ENCODE results near the gene ATP5IF1.

Gene ATP5IF1

DNA sequence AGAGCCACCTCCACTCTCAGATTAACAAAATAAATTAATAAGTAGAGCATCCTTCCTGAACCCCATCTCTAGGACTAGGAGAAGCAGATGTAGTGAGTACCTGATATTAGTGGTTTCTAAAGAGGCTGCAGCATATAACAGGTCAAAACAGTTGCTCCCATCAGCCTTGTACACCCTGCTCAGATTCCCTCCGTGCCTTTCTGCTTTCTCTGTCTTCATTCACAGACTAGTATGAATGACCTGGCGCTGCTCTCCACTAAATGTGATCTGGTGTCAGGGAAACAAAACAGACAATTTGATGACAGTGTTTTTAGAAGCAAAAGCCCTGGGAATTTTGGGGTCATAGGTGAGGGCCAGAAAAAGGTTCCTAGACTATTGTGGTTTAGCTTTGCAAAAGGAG, 31.7 kb downstream of the ATP5IF1 start:
- DNase-seq: no peak

DNA sequence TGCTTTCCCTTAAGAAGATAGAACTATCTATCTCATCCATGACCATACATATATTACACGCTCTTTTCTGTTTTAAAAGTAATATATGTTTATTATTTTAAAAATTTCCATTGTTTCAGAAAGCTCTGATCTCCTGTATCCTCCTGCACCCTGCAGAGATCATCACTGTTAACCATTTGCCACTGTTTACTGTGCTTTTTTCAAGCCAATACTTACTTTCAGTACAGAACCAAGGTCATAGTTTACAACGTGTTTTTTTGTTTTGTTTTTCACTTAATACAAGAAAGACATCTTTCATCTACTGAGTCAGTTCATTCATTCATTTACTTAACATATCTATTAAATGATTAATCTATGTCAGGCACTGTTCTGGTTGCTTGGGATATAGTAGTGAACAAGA, 33.6 kb downstream of the ATP5IF1 start:
- no peak for DNase-seq

DNA sequence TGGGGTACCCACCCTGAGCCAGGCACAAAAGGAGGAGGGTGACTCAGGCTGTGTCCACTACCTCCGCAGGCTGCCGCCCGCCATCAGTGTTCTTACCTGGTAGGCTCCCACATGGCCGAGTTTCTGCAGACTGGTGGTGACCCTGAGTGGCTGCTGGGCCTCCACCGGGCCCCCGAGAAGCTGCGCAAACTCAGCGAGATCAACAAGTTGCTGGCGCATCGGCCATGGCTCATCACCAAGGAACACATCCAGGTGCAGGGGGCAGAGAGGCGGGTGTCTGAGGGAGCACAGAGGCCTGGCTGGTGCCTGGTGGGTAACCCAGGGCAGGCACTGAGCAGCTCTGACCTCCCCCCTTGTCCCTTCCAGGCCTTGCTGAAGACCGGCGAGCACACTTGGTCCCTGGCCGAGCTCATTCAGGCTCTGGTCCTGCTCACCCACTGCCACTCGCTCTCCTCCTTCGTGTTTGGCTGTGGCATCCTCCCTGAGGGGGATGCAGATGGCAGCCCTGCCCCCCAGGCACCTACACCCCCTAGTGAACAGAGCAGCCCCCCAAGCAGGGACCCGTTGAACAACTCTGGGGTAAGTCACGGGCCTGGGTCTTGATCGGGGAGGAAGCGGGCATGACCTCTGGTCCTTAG, 36.4 kb downstream of the ATP5IF1 start:
- DNase-seq: no peak

DNA sequence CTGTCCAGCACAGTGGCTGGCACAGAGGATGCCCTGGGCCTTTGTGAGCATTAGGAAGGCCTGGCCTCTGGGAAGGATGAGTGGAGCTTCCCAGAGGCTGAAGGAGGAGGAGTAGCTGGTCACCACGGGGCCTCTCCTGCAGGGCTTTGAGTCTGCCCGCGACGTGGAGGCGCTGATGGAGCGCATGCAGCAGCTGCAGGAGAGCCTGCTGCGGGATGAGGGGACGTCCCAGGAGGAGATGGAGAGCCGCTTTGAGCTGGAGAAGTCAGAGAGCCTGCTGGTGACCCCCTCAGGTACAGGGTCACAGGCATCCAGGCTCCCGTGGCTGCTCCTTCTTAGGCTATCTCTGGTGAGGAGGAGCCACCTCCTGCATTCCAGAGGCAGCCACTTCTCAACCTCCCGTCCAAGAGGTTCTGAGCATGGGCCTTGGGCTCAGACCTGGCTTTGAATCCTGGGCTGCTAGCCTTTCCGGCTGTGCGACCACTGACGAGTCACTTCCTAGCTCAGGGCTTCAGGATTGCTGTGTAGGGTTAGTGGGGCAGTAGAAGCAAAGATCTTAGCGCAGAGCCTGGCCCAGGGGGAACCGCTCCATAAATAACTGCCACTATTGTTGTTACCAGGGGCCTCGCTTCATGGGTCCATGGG, 37.4 kb downstream of the ATP5IF1 start:
- no peak for DNase-seq

DNA sequence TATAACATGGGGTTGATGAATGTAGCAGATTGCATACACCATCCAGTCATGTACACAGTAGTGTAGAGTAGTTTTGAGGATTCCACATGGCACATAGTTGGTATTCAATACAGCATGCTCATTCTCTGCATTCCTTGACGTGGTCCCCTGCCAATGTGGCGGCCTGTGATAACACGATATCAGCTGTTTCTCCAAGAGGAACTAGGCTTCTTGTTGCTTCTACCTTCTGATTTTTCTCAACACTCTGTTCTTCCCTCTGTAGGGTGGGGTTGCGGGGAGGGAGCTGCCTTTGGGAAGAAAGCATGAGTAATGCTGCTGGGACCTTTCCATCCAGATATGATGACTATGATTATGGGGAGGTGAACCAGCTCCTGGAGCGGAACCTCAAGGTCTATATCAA, 42.8 kb downstream of the ATP5IF1 start:
- DNase-seq: no peak

DNA sequence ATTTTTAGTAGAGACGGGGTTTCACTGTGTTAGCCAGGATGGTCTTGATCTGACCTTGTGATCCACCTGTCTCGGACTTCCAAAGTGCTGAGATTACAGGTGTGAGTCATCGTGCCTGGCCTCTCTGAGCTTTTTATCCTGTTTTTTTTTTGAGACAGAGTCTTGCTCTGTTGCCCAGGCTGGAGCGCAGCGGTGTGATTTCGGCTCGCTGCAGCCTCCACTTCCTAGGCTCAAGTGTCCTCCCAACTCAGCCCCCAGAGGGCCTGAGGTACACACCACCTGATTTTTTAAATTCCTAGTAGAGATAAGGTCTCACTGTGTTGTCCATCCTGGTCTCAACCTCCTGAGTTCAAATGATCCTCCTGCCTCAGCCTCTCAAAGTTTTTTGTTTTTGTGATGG, 43.8 kb downstream of the ATP5IF1 start:
- no peak for DNase-seq

DNA sequence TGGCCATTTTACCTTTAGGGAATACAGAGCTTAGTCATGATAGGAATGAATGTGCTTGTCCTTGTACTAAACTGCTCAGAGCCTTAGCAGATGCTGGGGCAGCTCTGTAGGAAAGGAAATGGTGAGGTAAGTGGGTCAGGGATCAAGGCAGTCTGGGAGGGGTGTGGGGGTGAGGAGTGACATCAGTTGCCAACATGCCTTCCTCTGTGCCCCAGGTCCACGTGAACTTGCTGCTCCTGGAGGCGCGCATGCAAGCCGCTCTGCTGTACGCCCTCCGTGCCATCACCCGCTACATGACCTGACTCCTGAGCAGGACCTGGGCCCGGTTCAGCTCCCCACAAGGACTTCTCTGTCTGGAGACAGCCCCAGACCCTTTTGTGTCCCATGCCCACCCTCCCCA, 44.6 kb downstream of the ATP5IF1 start:
- DNase-seq: no peak

DNA sequence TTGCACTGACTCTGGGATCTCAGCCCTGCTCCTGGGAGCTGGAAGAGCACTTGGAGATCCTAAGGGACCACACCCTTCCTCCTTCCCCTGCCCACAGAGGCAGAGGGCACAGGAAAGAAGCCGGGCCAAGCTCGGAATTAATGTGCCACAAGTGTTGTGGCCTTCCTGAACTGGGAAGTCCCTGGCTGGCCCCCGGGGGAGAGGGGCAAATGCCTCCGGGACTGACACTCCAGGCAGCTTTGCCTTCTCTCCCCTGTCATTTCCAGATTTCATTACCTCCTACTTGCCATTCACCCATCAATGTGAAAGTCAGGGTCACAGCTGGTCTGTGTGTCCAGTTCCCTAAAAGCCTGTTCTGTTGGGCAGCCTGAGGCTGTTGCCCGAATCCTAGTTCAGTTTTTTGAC, 45.1 kb downstream of the ATP5IF1 start:
- DNase-seq: no peak

DNA sequence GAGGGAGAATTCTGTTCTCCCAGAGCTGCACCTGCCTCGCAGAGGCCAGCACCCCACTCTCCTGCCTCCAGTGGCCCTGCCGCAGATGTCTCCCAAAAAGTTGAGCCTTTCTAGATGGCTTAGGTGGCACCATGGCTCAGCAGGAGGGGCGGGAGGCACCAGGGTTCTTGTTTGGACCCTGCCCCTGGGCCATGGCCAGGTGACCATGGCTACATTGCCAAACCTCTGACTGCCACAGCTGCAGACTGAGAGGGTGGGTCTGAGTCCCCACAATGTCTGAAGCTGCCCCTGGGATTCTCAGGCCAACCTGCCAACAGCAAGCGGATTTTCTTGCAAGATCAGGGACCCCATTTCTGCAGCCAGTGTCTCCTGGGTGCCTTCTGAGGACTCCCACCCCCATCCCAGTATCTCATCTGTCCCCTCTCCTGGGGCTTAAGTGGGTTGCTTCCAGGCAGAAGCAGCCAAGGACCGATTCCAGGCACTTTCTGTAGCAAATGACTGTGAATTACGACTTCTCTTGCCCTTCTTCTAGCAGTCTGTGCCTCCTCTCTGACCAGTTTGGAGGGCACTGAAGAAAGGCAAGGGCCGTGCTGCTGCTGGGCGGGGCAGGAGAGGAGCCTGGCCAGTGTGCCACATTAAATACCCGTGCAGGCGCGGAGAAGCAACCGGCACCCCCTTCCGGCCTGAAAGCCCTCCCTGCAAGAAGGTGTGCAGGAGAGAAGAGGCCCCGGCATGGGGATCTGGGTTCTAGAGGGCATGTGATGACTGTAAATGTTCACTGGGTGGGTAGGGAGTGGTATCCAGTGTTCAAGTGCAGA, 45.9 kb downstream of the ATP5IF1 start:
- DNase-seq: no peak

DNA sequence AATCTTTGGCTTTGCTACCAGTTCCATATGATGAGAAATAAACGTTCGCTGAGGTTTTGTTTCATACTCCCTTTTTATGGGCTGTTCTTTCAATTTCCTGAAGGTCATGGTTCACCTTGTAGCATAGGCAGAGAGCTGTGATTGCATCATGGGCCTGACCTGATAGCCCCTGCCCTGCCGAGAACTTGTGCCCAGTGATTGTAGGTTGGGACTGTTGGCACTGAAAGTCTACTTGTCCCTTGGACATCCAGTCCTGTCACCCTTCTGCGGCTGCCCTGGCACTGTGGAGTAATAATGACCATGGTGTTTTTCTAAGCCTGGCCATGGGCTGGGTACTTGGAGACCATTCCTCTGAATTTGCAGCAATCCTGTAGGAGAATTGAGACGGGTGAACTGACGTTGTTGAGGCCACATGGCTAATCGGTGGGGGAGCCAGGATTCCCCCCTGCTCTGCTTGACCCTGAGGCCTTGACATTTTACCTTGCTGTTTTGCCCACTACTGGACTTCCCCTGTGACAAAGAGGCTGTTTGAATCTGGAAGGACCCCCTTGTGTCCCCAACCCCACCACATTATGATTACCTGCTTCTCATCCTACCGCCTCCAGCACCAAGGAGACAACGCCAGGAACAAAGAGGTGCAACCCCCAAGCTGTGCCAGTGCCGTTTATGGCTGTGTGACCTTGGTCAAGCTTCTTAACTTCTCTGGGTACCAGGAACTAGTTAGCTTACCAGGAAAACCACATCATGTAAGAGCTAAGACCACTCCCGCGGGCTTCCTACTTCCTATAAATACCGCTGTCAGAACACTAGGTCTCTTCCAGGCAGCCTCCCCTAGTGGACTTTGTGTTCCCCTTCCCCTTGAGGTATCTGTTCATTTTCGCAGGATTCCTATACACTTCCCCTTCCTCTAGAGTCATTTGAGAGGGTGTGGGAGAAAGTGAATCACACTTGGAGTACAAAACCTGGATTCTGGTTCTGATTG, 46.8 kb downstream of the ATP5IF1 start:
- no peak for DNase-seq

DNA sequence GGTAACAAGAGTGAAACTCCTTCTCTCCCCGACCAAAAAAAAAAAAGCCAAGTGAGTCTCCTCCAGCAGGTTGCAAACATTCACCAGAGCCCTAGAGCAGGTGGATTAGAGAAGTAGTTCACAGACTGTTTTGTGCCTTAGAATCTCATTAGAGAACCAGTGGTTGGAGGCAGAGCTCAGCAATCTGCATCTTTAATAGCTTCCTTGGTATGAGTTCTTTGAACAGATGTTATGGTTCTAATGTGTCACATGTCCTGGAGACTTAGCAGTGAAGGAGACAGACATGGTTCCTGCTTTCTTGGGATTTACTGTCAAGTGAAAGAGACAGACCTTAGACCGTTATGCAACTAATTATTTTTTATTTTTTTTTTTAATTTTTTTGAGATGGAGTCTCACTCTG, 50.2 kb downstream of the ATP5IF1 start:
- no peak for DNase-seq
